ENCODE data around the gene C1orf105. TPM values are rescaled to one million over a fixed set of nuclear protein-coding genes. Genes with fewer than 3 reads are reported as not detected.

Gene C1orf105
- polyA plus RNA-seq, 1 donor from 2014 or later, result not detected

DNA sequence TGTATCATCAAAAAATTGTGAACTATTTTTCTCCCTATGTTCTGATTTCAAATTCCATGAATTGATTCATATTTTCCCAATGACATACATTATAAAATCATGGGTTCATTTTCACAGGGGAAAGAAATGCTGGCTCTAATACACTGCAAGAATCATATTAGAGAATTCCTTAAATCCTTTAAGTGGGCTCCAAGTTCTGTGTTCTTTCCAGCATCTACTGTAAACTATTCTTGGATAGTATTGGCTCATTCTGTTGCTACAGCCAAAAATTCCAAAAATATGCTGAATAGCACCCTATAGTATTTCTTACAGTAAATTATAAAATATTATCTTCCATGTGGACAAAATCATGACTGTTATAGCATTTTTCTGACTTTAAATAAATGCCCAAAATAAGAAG, 19.0 kb upstream of the C1orf105 start:
- Mint-ChIP-seq H3K27ac (no peak overlapping the region), H3K36me3 (peaks cover 6% of the 10 kb centered on the region), H3K4me1 (peaks cover 42 to 51% (median 43%) of the 10 kb centered on the region in 3 donors), H3K4me3 (no peak overlapping the region), H3K9me3 (no peaks in the 10 kb centered on the region), H3K27me3 (no peaks in the 10 kb centered on the region)

- Mint-ChIP-seq H3K36me3 (peaks cover 6% of the 10 kb centered on the region), H3K4me1 (peaks cover 42 to 50% (median 42%) of the 10 kb centered on the region in 3 donors), H3K4me3 (no peak overlapping the region), H3K27me3 (no peaks in the 10 kb centered on the region), H3K9me3 (no peaks in the 10 kb centered on the region), H3K27ac (no peak overlapping the region)
These were observed 18.6 kb upstream of the C1orf105 start for GRCh38 chr1:172401892-172402291.

DNA sequence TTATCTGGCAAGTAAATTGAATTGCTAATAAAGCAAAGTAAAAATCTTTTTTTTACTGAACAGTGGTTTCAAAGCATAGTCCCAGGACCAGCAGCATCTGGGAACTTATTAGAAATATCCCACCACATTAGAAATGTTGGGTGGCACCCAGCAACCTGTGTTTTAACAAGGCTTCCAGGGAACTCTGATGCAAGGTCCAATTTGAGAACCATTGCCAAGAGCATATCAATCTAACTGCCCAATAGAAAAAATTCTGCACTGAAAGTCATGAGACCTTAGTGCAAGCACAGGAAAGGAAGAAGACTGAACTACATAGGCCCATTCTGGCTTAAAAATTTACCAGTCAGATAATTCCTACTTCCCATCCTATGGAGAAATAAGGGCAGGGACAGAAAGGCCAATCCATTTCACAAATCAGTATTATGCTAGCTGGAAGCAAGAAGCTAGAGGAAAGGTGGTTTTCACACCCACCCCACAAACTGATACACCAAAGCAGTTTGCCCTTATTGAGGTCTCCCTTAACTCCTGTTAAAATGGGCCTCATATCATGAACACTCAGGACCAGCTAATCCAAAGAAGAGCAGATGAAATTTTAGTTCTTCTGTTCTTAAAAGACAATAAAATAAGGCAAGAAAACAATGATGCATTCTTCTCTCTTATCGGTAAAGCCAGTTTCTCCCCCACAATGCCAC, 17.5 kb upstream of the C1orf105 start:
- Mint-ChIP-seq H3K4me1 (peaks cover 32 to 41% (median 33%) of the 10 kb centered on the region in 3 donors), H3K27ac (no peak overlapping the region), H3K36me3 (peaks cover 9% of the 10 kb centered on the region), H3K4me3 (no peak overlapping the region), H3K9me3 (no peaks in the 10 kb centered on the region), H3K27me3 (no peaks in the 10 kb centered on the region)

DNA sequence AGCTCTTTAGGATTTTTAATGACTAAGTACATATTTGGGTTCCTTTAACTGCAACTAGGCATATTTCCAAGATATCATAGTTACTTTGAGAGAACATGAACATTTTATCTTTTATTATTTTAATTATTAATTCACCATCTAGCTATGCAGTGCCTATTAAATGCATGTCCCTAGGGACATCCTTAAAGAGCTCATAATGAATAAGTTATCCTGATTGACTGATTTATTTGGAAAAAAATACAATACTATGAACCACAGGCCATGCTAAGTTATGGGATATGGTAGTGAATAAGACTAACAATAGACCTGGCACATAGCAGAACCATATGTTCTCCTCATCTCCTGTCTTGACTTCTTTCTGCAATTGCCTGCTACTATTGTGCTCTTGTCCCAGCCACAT, 16.4 kb upstream of the C1orf105 start:
- no peaks in the 10 kb centered on the region for H3K27me3 Mint-ChIP-seq
- peaks cover 22 to 30% (median 23%) of the 10 kb centered on the region in 3 donors for H3K4me1 Mint-ChIP-seq
- H3K36me3 Mint-ChIP-seq, result peaks cover 9% of the 10 kb centered on the region
- no peak overlapping the region for H3K27ac Mint-ChIP-seq
- H3K4me3 Mint-ChIP-seq, result no peak overlapping the region
- H3K9me3 Mint-ChIP-seq, result no peaks in the 10 kb centered on the region

GRCh38 chr1:172405912-172406311, 14.6 kb upstream of the C1orf105 start:
- Mint-ChIP-seq H3K9me3 (no peaks in the 10 kb centered on the region), H3K27me3 (no peaks in the 10 kb centered on the region), H3K4me1 (peaks cover 4 to 15% (median 10%) of the 10 kb centered on the region in 3 donors), H3K27ac (no peak overlapping the region), H3K4me3 (no peak overlapping the region), H3K36me3 (peaks cover 9% of the 10 kb centered on the region)

GRCh38 chr1:172406968-172407367, 13.5 kb upstream of the C1orf105 start:
- Mint-ChIP-seq H3K27ac (no peak overlapping the region), H3K36me3 (peaks cover 9% of the 10 kb centered on the region), H3K4me1 (peaks cover 0 to 16% (median 8%) of the 10 kb centered on the region in 3 donors), H3K27me3 (no peaks in the 10 kb centered on the region), H3K9me3 (no peaks in the 10 kb centered on the region), H3K4me3 (no peak overlapping the region)

- H3K4me1 Mint-ChIP-seq, result peaks cover 0 to 10% (median 4%) of the 10 kb centered on the region in 3 donors
- H3K27me3 Mint-ChIP-seq, result no peaks in the 10 kb centered on the region
- no peaks in the 10 kb centered on the region for H3K9me3 Mint-ChIP-seq
- H3K4me3 Mint-ChIP-seq, result no peak overlapping the region
- peaks cover 9% of the 10 kb centered on the region for H3K36me3 Mint-ChIP-seq
- no peak overlapping the region for H3K27ac Mint-ChIP-seq
These were observed 11.5 kb upstream of the C1orf105 start for GRCh38 chr1:172408958-172409357.

GRCh38 chr1:172410027-172410426, 10.5 kb upstream of the C1orf105 start:
- Mint-ChIP-seq H3K9me3 (no peaks in the 10 kb centered on the region), H3K4me1 (peaks cover 0 to 10% (median 4%) of the 10 kb centered on the region in 3 donors), H3K4me3 (no peak overlapping the region), H3K27me3 (no peaks in the 10 kb centered on the region), H3K36me3 (peaks cover 9% of the 10 kb centered on the region), H3K27ac (no peak overlapping the region)

DNA sequence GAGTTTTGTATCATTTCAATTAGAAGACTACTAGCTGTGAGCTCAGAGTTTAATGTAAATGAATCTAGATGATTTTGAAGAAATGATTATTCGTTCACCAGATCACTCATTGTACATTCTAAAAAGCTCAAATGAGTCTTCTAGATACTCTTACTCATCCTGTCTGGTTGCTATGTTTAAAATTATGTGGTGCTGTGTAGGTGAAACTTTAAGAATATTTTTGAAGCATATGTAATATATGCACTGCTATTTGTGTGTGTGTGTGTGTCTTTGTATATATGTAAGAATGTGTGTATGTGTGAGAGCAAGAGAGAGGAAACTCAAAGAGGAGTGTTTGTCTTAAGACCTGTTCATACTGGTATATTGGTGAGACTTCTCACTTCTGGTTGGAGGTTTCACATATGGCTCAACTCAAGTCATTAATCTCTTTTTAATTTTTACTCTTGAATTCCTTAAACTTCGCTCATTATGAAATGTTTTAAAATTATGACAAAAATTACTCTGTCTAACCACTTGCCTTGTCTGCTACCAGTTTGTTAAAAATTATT, 8.6 kb upstream of the C1orf105 start:
- peaks cover 0 to 8% (median 0%) of the 10 kb centered on the region in 3 donors for H3K4me1 Mint-ChIP-seq
- H3K27ac Mint-ChIP-seq, result no peak overlapping the region
- no peaks in the 10 kb centered on the region for H3K9me3 Mint-ChIP-seq
- H3K27me3 Mint-ChIP-seq, result no peaks in the 10 kb centered on the region
- H3K4me3 Mint-ChIP-seq, result no peak overlapping the region
- H3K36me3 Mint-ChIP-seq, result peaks cover 10% of the 10 kb centered on the region

- H3K9me3 Mint-ChIP-seq, result no peaks in the 10 kb centered on the region
- H3K36me3 Mint-ChIP-seq, result peaks cover 9% of the 10 kb centered on the region
- no peak overlapping the region for H3K27ac Mint-ChIP-seq
- H3K4me1 Mint-ChIP-seq, result peaks cover 0 to 8% (median 0%) of the 10 kb centered on the region in 3 donors
- H3K4me3 Mint-ChIP-seq, result no peak overlapping the region
- H3K27me3 Mint-ChIP-seq, result no peaks in the 10 kb centered on the region
These were observed 6.2 kb upstream of the C1orf105 start for GRCh38 chr1:172414331-172414730.

DNA sequence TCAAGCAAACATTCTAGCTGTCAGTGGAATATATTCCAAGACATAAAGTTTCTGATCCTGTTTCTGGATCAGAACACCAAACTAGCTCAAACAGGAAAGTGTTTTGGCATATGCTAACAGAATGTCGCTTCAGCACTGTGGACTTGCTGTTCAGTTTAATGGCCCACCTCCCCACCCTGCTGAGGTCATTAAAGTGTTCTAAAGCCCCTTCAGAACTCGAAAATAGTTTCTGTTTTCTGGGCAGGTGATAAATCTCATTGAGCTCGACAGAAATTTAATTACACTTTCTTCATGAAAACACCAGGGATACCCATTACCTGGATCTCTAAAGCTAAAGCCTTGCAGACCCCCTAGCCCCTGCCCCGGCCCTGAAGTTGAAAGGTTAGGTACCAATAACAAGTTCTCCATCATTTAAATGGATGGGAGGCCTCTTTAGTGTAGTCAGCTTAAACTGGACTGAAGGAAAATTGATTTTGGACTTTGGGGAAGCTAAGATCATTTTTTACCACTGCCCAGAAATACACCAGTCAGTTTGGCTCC, 3.9 kb upstream of the C1orf105 start:
- Mint-ChIP-seq H3K9me3 (no peaks in the 10 kb centered on the region), H3K36me3 (peaks cover 9% of the 10 kb centered on the region), H3K4me1 (peaks cover 0 to 9% (median 0%) of the 10 kb centered on the region in 3 donors), H3K27ac (peak overlapping the region in 1 of 3 donors; percentile 31), H3K4me3 (no peak overlapping the region), H3K27me3 (no peaks in the 10 kb centered on the region)

- Mint-ChIP-seq H3K27me3 (no peaks in the 10 kb centered on the region), H3K4me3 (peak overlapping the region in 1 of 4 donors; percentile 7), H3K27ac (no peak overlapping the region)
These were observed 2.9 kb upstream of the C1orf105 start for GRCh38 chr1:172417557-172417956.

GRCh38 chr1:172421974-172422604, 1.6 kb downstream of the C1orf105 start:
- no peak overlapping the region for H3K27ac Mint-ChIP-seq
- H3K4me3 Mint-ChIP-seq, result no peak overlapping the region
- no peaks in the 10 kb centered on the region for H3K9me3 Mint-ChIP-seq
- H3K36me3 Mint-ChIP-seq, result peaks cover 3% of the 10 kb centered on the region
- H3K27me3 Mint-ChIP-seq, result no peaks in the 10 kb centered on the region
- peaks cover 0 to 3% (median 0%) of the 10 kb centered on the region in 3 donors for H3K4me1 Mint-ChIP-seq

More at GRCh38 chr1:172417557-172417956, 2.9 kb upstream of the C1orf105 start:
- Mint-ChIP-seq H3K9me3 (no peaks in the 10 kb centered on the region), H3K4me1 (peaks cover 0 to 5% (median 0%) of the 10 kb centered on the region in 3 donors), H3K36me3 (peaks cover 9% of the 10 kb centered on the region)

DNA sequence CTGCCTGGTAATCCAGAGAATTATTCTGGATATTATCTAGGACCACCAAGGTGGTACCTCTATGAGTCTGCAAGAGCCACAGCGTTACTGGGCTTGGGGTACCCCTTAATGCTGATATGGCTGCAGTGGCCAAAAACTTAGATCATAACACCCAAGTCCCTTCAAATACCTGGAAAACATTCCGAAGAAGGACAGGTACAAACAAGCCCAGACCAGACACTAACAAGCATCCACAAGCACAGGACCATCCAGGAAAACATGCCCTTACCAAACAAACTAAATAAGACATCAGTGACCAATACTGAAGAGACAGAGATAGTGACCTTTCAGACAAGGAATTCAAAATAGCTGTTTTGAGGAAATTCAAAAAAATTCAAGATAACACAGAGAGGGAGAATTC, 2.9 kb downstream of the C1orf105 start:
- Mint-ChIP-seq H3K4me3 (no peak overlapping the region), H3K4me1 (peaks cover 0 to 3% (median 0%) of the 10 kb centered on the region in 3 donors), H3K9me3 (no peaks in the 10 kb centered on the region), H3K27me3 (no peaks in the 10 kb centered on the region), H3K36me3 (peaks cover 1% of the 10 kb centered on the region), H3K27ac (no peak overlapping the region)

- Mint-ChIP-seq H3K27me3 (no peaks in the 10 kb centered on the region), H3K9me3 (no peaks in the 10 kb centered on the region), H3K36me3 (peaks cover 1% of the 10 kb centered on the region), H3K4me1 (peaks cover 3 to 10% (median 6%) of the 10 kb centered on the region in 3 donors), H3K4me3 (no peak overlapping the region), H3K27ac (no peak overlapping the region)
These were observed 4.9 kb downstream of the C1orf105 start for GRCh38 chr1:172425339-172425738.

Data from IgD-negative memory B cell (primary cell).